ENCODE results near the gene DSP. TPM values are rescaled to one million over a fixed set of nuclear protein-coding genes. Genes with fewer than 3 reads are reported as not detected.

The DSP gene
- total and polyA plus RNA-seq, 2 experiments from 2014 or later = 16.8 to 43.7 TPM

GRCh38 chr6:7523922-7524321, 17.5 kb upstream of the DSP start (continued):
- TF ChIP-seq ZNF114 (CRISPR knock-in tag; IDR thresholded peaks at IDR 0.05) (no peak), ETS1 (IDR thresholded peaks at IDR 0.05) (no peak)

- Histone ChIP-seq H3K36me3 (ENCODE audit: insufficient read depth) (no peaks in the 10 kb centered on the region), H3K27ac (ENCODE audit: low read depth) (no peak overlapping the region), H3K79me2 (replicated peaks; ENCODE audit: insufficient read depth) (no peaks in the 10 kb centered on the region), H3K4me3 (no peak overlapping the region), H3K4me2 (no peak overlapping the region; the same call in 1 of the 2 replicates), H3K9me2 (ENCODE audit: insufficient read depth) (no peaks in the 10 kb centered on the region), H4K20me1 (replicated peaks; ENCODE audit: insufficient read depth) (no peaks in the 10 kb centered on the region), H3K27me3 (ENCODE audit: insufficient read depth) (no peaks in the 10 kb centered on the region), H3F3A (replicated peaks; ENCODE audit: low read depth) (no peaks in the 10 kb centered on the region), H2AFZ (0 out of 2 replicates have a peak overlapping the region, but pooled peaks have one; percentile 23), H3K4me1 (ENCODE audit: insufficient read depth) (peaks cover 5% of the 10 kb centered on the region)
- no peak overlapping the region for H3K27ac Mint-ChIP-seq
- ATAC-seq = peak; percentile 91
- peaks cover 19% of the 10 kb centered on the region for H3K4me1 Mint-ChIP-seq
- DNase-seq (ENCODE audit: low spot score) = no peak
- H3K36me3 Mint-ChIP-seq (ENCODE audit: low read depth) = no peaks in the 10 kb centered on the region
- no peak overlapping the region for H3K4me3 Mint-ChIP-seq
- H3K27me3 Mint-ChIP-seq (ENCODE audit: insufficient read depth, low read depth, poor library complexity) = peaks cover 2% of the 10 kb centered on the region
- H3K9me3 Mint-ChIP-seq = no peaks in the 10 kb centered on the region
- TF ChIP-seq POLR2AphosphoS5 (IDR thresholded peaks at IDR 0.05; ENCODE audit: low read depth) (no peak), ZNF462 (CRISPR knock-in tag; IDR thresholded peaks at IDR 0.05) (no peak), ZNF331 (CRISPR knock-in tag; IDR thresholded peaks at IDR 0.05; ENCODE audit: low read depth) (no peak), STAT1 (IDR thresholded peaks at IDR 0.05; ENCODE audit: unreplicated experiment) (no peak), CREB1 (CRISPR knock-in tag; IDR thresholded peaks at IDR 0.05; ENCODE audit: low read depth) (no peak), ETS1 (IDR thresholded peaks at IDR 0.05) (no peak), EZH2 (IDR thresholded peaks at IDR 0.05; ENCODE audit: low read depth, unreplicated experiment) (no peak), NANOG (IDR thresholded peaks at IDR 0.05; ENCODE audit: borderline replicate concordance) (no peak), EZH2phosphoT487 (IDR thresholded peaks at IDR 0.05; ENCODE audit: unreplicated experiment) (no peak), JUNB (IDR thresholded peaks at IDR 0.05; ENCODE audit: unreplicated experiment) (no peak), REST (IDR thresholded peaks at IDR 0.05; ENCODE audit: unreplicated experiment) (no peak)
Observed at GRCh38 chr6:7526755-7527154, 14.7 kb upstream of the DSP start.

Measured in GM23338 (cell line).